HCT116 (cell line): Measurements from ENCODE around the gene NFATC3. TPM values are rescaled to one million over a fixed set of nuclear protein-coding genes. Genes with fewer than 3 reads are reported as not detected.

Experiments used
- ATAC-seq: fragments of 200-7000 bp; cut with Tn5 transposase; 2 replicates; pipeline ENCODE4 v1.9.1; 2020; ENCODE audit warnings: mild to moderate bottlenecking, moderate library complexity
- BruUV-seq: library from RNA; stranded (reverse); fragments of 400-500 nt; replicated peaks from 2 replicates; lab custom pipeline; 2021; lab: Mats Ljungman, UMichigan
- CTCF ChIA-PET: fragments of 300-600 bp; sonication (Branson Sonifier 250); formaldehyde crosslinking; loops from one replicate; lab custom pipeline; 2021; ENCODE audit warnings: antibody characterized with exemption; lab: Charles Lee
- POLR2A ChIA-PET: fragments of 300-600, 350-600 bp; sonication (Branson Sonifier 250); formaldehyde crosslinking; loops from one replicate; lab custom pipeline; 2021; ENCODE audit warnings: antibody characterized with exemption; lab: Charles Lee
- RAD21 ChIA-PET, 2 experiments: fragments of 300-600 bp; sonication (Branson Sonifier 250); formaldehyde crosslinking; loops; one replicate each; lab custom pipeline; 2023; ENCODE audit warnings: low total read pairs in 2 of 2; ENCODE audit not compliant: uncharacterized antibody in 2 of 2, unreplicated experiment in 2 of 2, low non-redundant PET in 1 of 2; lab: Charles Lee
- DNase-seq: peaks from one replicate; pipeline ENCODE4 v3.0.0-alpha.2; 2010; ENCODE audit warnings: low read depth, low spot score
- H2AFZ ChIP-seq: fragments of 200-600 bp; shearing (Covaris generic), sonication (generic); 2 replicates; pipeline ENCODE4 v1.6.1; 2017; ENCODE audit warnings: low read depth, mixed run types, mixed read lengths, antibody characterized with exemption, low read length; ENCODE audit not compliant: poor library complexity, severe bottlenecking
- H3K27ac ChIP-seq: 2 replicates; pipeline ENCODE4 v1.5.1; 2012; ENCODE audit warnings: low read depth, low read length
- H3K27me3 ChIP-seq: fragments of 200-600 bp; sonication (generic); 2 replicates; pipeline ENCODE4 v1.6.1; 2016; ENCODE audit warnings: mixed run types, low read length, mixed read lengths; ENCODE audit not compliant: insufficient read depth
- H3K36me3 ChIP-seq, 2 experiments: fragments of 200-500 bp in 1 of 2; fragments of 200-600 bp in 1 of 2; sonication (Bioruptor generic) in 1 of 2; sonication (generic) in 1 of 2; 2 replicates each; pipeline versions ENCODE4 v1.5.1 to v1.6.1; 2014 to 2016; ENCODE audit warnings: low read length in 2 of 2, inconsistent platforms in 1 of 2, mixed read lengths in 1 of 2, mixed run types in 1 of 2; ENCODE audit not compliant: insufficient read depth in 2 of 2, control insufficient read depth in 1 of 2
- H3K4me1 ChIP-seq, 2 experiments: fragments of 200-600 bp in 1 of 2; sonication (generic) in 1 of 2; 2 replicates each; pipeline versions ENCODE4 v1.5.1 to v1.6.1; 2012 to 2017; ENCODE audit warnings: low read length in 2 of 2, inconsistent platforms in 1 of 2, mild to moderate bottlenecking in 1 of 2, mixed read lengths in 1 of 2, mixed run types in 1 of 2, moderate library complexity in 1 of 2; ENCODE audit not compliant: insufficient read depth in 2 of 2, control insufficient read depth in 1 of 2
- H3K4me2 ChIP-seq: fragments of 200-600 bp; sonication (generic); 2 replicates; pipeline ENCODE4 v1.6.1; 2017; ENCODE audit warnings: mixed run types, low read length, mixed read lengths
- H3K4me3 ChIP-seq, 2 experiments: fragments of 200-600 bp in 1 of 2; sonication (generic) in 1 of 2; replicated peaks in 1 of 2; 2 replicates each; pipeline ENCODE4 v1.5.1; 2011 to 2016; ENCODE audit warnings: low read length in 2 of 2, control low read depth in 1 of 2, low read depth in 1 of 2, mild to moderate bottlenecking in 1 of 2, mixed read lengths in 1 of 2, mixed run types in 1 of 2
- H3K79me2 ChIP-seq: fragments of 200-600 bp; sonication (generic); 2 replicates; pipeline ENCODE4 v1.6.1; 2017; ENCODE audit warnings: mild to moderate bottlenecking, mixed run types, low read length, moderate library complexity, mixed read lengths; ENCODE audit not compliant: insufficient read depth
- H3K9ac ChIP-seq: fragments of 200-600 bp; sonication (generic); 2 replicates; pipeline ENCODE4 v1.6.1; 2016; ENCODE audit warnings: low read length, mixed read lengths
- H3K9me2 ChIP-seq: fragments of 200-600 bp; sonication (generic), shearing (Covaris generic); 2 replicates; pipeline ENCODE4 v1.6.1; 2017; ENCODE audit warnings: mixed run types, mild to moderate bottlenecking, moderate library complexity; ENCODE audit not compliant: insufficient read depth
- H3K9me3 ChIP-seq, 2 experiments: fragments of 200-500 bp in 1 of 2; fragments of 200-600 bp in 1 of 2; sonication (Bioruptor generic) in 1 of 2; sonication (generic) in 1 of 2; 2 replicates each; pipeline ENCODE4 v1.6.1; 2014 to 2017; ENCODE audit warnings: low read length in 2 of 2, mixed read lengths in 2 of 2, inconsistent platforms in 1 of 2, low read depth in 1 of 2, mild to moderate bottlenecking in 1 of 2, mixed run types in 1 of 2, moderate library complexity in 1 of 2; ENCODE audit not compliant: control insufficient read depth in 1 of 2, insufficient read depth in 1 of 2
- H4K20me1 ChIP-seq: fragments of 200-600 bp; sonication (generic), shearing (Covaris generic); 2 replicates; pipeline ENCODE4 v1.6.1; 2017; ENCODE audit warnings: mixed run types, mild to moderate bottlenecking, moderate library complexity; ENCODE audit not compliant: insufficient read depth
- CBX3 ChIP-seq: IDR thresholded peaks from 2 replicates; pipeline ENCODE4 v1.6.1; 2012; ENCODE audit warnings: low read depth
- CEBPB ChIP-seq: IDR thresholded peaks from 2 replicates; pipeline ENCODE4 v1.6.1; 2012; ENCODE audit warnings: low read depth
- EGR1 ChIP-seq: IDR thresholded peaks from 2 replicates; pipeline ENCODE4 v1.6.1; 2012; ENCODE audit warnings: low read depth
- EZH2 ChIP-seq: fragments of 200-600 bp; sonication (generic); IDR thresholded peaks from 2 replicates; pipeline ENCODE4 v1.6.1; 2017; ENCODE audit warnings: antibody characterized with exemption, mixed run types
- EZH2phosphoT487 ChIP-seq: fragments of 200-600 bp; IDR thresholded peaks from 2 replicates; pipeline ENCODE4 v1.6.1; 2018; ENCODE audit warnings: antibody characterized with exemption, borderline replicate concordance
- RAD21 ChIP-seq: IDR thresholded peaks from 2 replicates; pipeline ENCODE4 v1.6.1; 2012; ENCODE audit warnings: low read depth, mild to moderate bottlenecking
- REST ChIP-seq: IDR thresholded peaks from 2 replicates; pipeline ENCODE4 v1.6.1; 2012; ENCODE audit warnings: low read depth
- SIN3A ChIP-seq: IDR thresholded peaks from 2 replicates; pipeline ENCODE4 v1.6.1; 2012; ENCODE audit warnings: low read depth
- SRF ChIP-seq: IDR thresholded peaks from 2 replicates; pipeline ENCODE4 v1.6.1; 2012; ENCODE audit warnings: low read depth
- TCF7L2 ChIP-seq: IDR thresholded peaks from 2 replicates; pipeline ENCODE4 v1.7.0; 2011; ENCODE audit warnings: borderline replicate concordance, inconsistent platforms; ENCODE audit not compliant: insufficient read depth, insufficient read length; ENCODE audit errors: extremely low read depth
- YY1 ChIP-seq: IDR thresholded peaks from 2 replicates; pipeline ENCODE4 v1.6.1; 2011; ENCODE audit warnings: low read length, low read depth, moderate library complexity, mild to moderate bottlenecking; ENCODE audit not compliant: insufficient replicate concordance; ENCODE audit errors: extremely low read depth
- ZFX ChIP-seq: fragments of 450-650 bp; IDR thresholded peaks from 2 replicates; pipeline ENCODE4 v1.6.1; 2017
- ZNF274 ChIP-seq: fragments of 200-500 bp; sonication (Bioruptor generic); IDR thresholded peaks from 2 replicates; pipeline ENCODE4 v1.6.1; 2014; ENCODE audit warnings: mild to moderate bottlenecking, low read depth, low read length, inconsistent platforms
- intact Hi-C: fragments of 100-400 bp; cut with micrococcal nuclease; formaldehyde crosslinking; loops from 2 replicates; pipeline ENCODE4 v1.10.0; 2022
- total RNA-seq: library from RNA; stranded (reverse); gene quantifications from one replicate; pipeline ENCODE4 v1.2.1, GENCODE V29; 2021; ENCODE audit not compliant: unreplicated experiment
- TF ChIP-seq, protein P1 (sequence below), 3 experiments: fragments of 200-600 bp in 1 of 3; sonication (generic) in 1 of 3; IDR thresholded peaks in 2 of 3; conservative IDR thresholded peaks in 1 of 3; 2 replicates each; pipeline ENCODE4 v1.5.1; 2012 to 2017; ENCODE audit warnings: low read depth in 2 of 3, low read length in 2 of 3, antibody characterized with exemption in 1 of 3, borderline replicate concordance in 1 of 3, control low read depth in 1 of 3, mild to moderate bottlenecking in 1 of 3, mixed read lengths in 1 of 3, mixed run types in 1 of 3, moderate library complexity in 1 of 3; ENCODE audit not compliant: insufficient read depth in 1 of 3
- TF ChIP-seq, protein P2 (sequence below): IDR thresholded peaks from 2 replicates; pipeline ENCODE4 v1.6.1; 2012

The NFATC3 gene
- total RNA-seq, 1 experiment from 2014 or later = 25.6 TPM

- POLR2A ChIA-PET = no interaction called here
- H3K4me2 ChIP-seq = no peak overlapping the region
- no peak overlapping the region for H3K27ac ChIP-seq
- peaks cover 19% of the 10 kb centered on the region in 2 experiments for H3K4me1 ChIP-seq
- ATAC-seq (no peak), DNase-seq (no peak)
- TF ChIP-seq, protein P1, sequence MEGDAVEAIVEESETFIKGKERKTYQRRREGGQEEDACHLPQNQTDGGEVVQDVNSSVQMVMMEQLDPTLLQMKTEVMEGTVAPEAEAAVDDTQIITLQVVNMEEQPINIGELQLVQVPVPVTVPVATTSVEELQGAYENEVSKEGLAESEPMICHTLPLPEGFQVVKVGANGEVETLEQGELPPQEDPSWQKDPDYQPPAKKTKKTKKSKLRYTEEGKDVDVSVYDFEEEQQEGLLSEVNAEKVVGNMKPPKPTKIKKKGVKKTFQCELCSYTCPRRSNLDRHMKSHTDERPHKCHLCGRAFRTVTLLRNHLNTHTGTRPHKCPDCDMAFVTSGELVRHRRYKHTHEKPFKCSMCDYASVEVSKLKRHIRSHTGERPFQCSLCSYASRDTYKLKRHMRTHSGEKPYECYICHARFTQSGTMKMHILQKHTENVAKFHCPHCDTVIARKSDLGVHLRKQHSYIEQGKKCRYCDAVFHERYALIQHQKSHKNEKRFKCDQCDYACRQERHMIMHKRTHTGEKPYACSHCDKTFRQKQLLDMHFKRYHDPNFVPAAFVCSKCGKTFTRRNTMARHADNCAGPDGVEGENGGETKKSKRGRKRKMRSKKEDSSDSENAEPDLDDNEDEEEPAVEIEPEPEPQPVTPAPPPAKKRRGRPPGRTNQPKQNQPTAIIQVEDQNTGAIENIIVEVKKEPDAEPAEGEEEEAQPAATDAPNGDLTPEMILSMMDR (IDR thresholded peaks at IDR 0.05 in 2 of 3, conservative IDR thresholded peaks at IDR 0.05 in 1 of 3; ENCODE audit: borderline replicate concordance in 1 of 3, insufficient read depth in 1 of 3, low read depth in 2 of 3, low read length in 2 of 3) = no peak
- no peak for TF ChIP-seq SIN3A
- no peak for TF ChIP-seq EZH2
- TF ChIP-seq ZFX = no peak
- no peak for TF ChIP-seq REST
- TF ChIP-seq CBX3 = no peak
- no peak for TF ChIP-seq CEBPB
- no peak for TF ChIP-seq SRF
- TF ChIP-seq TCF7L2 = no peak
- TF ChIP-seq, protein P2, sequence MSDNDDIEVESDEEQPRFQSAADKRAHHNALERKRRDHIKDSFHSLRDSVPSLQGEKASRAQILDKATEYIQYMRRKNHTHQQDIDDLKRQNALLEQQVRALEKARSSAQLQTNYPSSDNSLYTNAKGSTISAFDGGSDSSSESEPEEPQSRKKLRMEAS = no peak
- no peak for TF ChIP-seq RAD21
- TF ChIP-seq YY1 = no peak
- no peak for TF ChIP-seq EGR1
- no peak for TF ChIP-seq EZH2phosphoT487
- no peak for TF ChIP-seq ZNF274
- H3K79me2 ChIP-seq = peaks cover 32% of the 10 kb centered on the region
- RAD21 ChIA-PET = interaction anchor here in 1 of 2 experiments (1.0 kb wide), 1 partner anchor 136 kb away, joined by 4 read pairs; no protein-coding TSS in a partner anchor
- peaks cover 18 to 51% of the 10 kb centered on the region in 2 experiments; a peak in 3 of 4 replicates for H3K36me3 ChIP-seq
- no peaks in the 10 kb centered on the region for H3K27me3 ChIP-seq
- intact Hi-C loops = loop anchor here (10.0 kb wide), 1 partner anchor 705 kb away; the partner anchor contains the start of gene RIPOR1
- H3K9ac ChIP-seq = no peak overlapping the region
- H2AFZ ChIP-seq = no peak overlapping the region
- no peaks in the 10 kb centered on the region for H3K9me2 ChIP-seq
- peaks cover 4% of the 10 kb centered on the region; the same call in 1 of the 2 replicates for H4K20me1 ChIP-seq
- no TSS peak for BruUV-seq
- H3K9me3 ChIP-seq = no peaks in the 10 kb centered on the region
- CTCF ChIA-PET = interaction anchor here (0.5 to 1.0 kb wide), 2 partner anchors 109 to 136 kb away, joined by 3 to 6 read pairs; no protein-coding TSS in a partner anchor
- H3K4me3 ChIP-seq = no peak overlapping the region
Observed at GRCh38 chr16:68230176-68230571, 145.0 kb downstream of the NFATC3 start.
